Endodermal cell (in vitro differentiated cells): Measurements from ENCODE around the gene FLYWCH2. TPM values are rescaled to one million over a fixed set of nuclear protein-coding genes. Genes with fewer than 3 reads are reported as not detected.
"Not testable (repeated sequence)": the region's sequence is repeated elsewhere in the genome, so short reads cannot be mapped to it uniquely, and the experiment has no call there.

Experiments used
- DNase-seq: peaks from one replicate; pipeline ENCODE4 v3.0.0-alpha.2; 2017
- H3K27ac ChIP-seq: 2 replicates; pipeline ENCODE4 v1.5.1; 2013; ENCODE audit warnings: mild to moderate bottlenecking, low read depth, low read length, moderate library complexity
- H3K27me3 ChIP-seq: 2 replicates; pipeline ENCODE4 v1.6.1; 2013; ENCODE audit warnings: mild to moderate bottlenecking, low read length, moderate library complexity; ENCODE audit not compliant: insufficient read depth, control insufficient read depth, poor library complexity, severe bottlenecking
- H3K36me3 ChIP-seq: 2 replicates; pipeline ENCODE4 v1.7.0; 2013; ENCODE audit warnings: mild to moderate bottlenecking, low read length, moderate library complexity; ENCODE audit not compliant: control insufficient read depth, insufficient read depth
- H3K4me1 ChIP-seq: one replicate; pipeline ENCODE4 v1.7.0; 2013; ENCODE audit warnings: low read length; ENCODE audit not compliant: control insufficient read depth, insufficient read depth
- H3K4me3 ChIP-seq: 2 replicates; pipeline ENCODE4 v1.5.1; 2013; ENCODE audit warnings: mild to moderate bottlenecking, low read length, moderate library complexity
- H3K9ac ChIP-seq: 2 replicates; pipeline ENCODE4 v1.6.1; 2013; ENCODE audit warnings: mild to moderate bottlenecking, low read length, moderate library complexity; ENCODE audit not compliant: poor library complexity, severe bottlenecking; ENCODE audit errors: extremely low read depth
- H3K9me3 ChIP-seq: 2 replicates; pipeline ENCODE4 v1.6.1; 2013; ENCODE audit warnings: mild to moderate bottlenecking, low read length, moderate library complexity; ENCODE audit not compliant: control insufficient read depth
- H3K27ac Mint-ChIP-seq: 2 replicates; pipeline ENCODE4 v1.8.0; 2020; ENCODE audit warnings: mixed read lengths
- H3K27me3 Mint-ChIP-seq: 2 replicates; pipeline ENCODE4 v1.8.0; 2021; ENCODE audit warnings: mild to moderate bottlenecking, mixed read lengths; ENCODE audit not compliant: insufficient read depth
- H3K36me3 Mint-ChIP-seq: 2 replicates; pipeline ENCODE4 v1.8.0; 2020; ENCODE audit warnings: low read depth, mixed read lengths
- H3K4me1 Mint-ChIP-seq: 2 replicates; pipeline ENCODE4 v1.8.0; 2020; ENCODE audit warnings: mixed read lengths
- H3K4me3 Mint-ChIP-seq: 2 replicates; pipeline ENCODE4 v1.8.0; 2020; ENCODE audit warnings: mild to moderate bottlenecking, moderate library complexity, mixed read lengths
- H3K9me3 Mint-ChIP-seq: 2 replicates; pipeline ENCODE4 v1.8.0; 2020; ENCODE audit warnings: mild to moderate bottlenecking, mixed read lengths
- WGBS, 2 experiments: methylation state at CpG; one replicate each; pipeline versions ENCODE4 v1.1.5 to v1.1.7; 2013; ENCODE audit warnings: missing lambda C conversion rate in 2 of 2, mixed read lengths in 1 of 2; ENCODE audit not compliant: insufficient coverage in 1 of 2, insufficient read length in 1 of 2; 5-methylcytosine and 5-hydroxymethylcytosine counted together
- total RNA-seq, 2 donors: library from RNA; stranded (reverse); fragmentation: NEBNext Ultra II Directional in 1 of 2; extraction: Animal tissue kit (Norgen Biotek cat#: 25700) in 1 of 2; gene quantifications; 2 replicates in 1 of 2; 3 replicates in 1 of 2; pipeline ENCODE4 v1.2.1, GENCODE V29; 2021
- TF ChIP-seq, protein P1 (sequence below): fragments of 200-600 bp; sonication (generic); conservative IDR thresholded peaks from 2 replicates; pipeline ENCODE4 v1.5.0; 2021; ENCODE audit warnings: antibody characterized with exemption, mild to moderate bottlenecking

FLYWCH2 gene
- total RNA-seq, 2 donors from 2014 or later = 30.9 to 35.5 TPM

DNA sequence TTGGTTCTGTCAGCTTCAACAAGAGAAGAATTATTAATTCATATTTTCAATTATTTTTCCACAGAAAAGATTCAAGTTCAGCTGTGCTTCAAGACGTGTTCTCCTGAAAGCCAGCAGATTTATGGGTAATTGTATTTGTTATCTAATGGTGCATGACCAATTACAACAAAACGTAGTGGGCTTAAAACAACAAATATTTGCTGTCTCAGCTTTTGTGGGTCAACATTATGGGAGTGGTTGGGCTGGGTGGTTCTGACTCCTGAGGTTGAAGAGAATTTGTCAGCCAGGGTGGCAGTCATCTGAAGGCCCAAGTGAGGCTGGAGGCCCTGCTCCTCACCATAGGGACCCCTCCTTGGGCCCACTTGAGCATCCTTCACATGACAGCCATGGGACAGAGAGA lies 57.0 kb downstream of the FLYWCH2 start:
- H3K4me3 Mint-ChIP-seq = no peak overlapping the region
- H3K27me3 Mint-ChIP-seq = no peaks in the 10 kb centered on the region
- peaks cover 32% of the 10 kb centered on the region for H3K36me3 ChIP-seq
- H3K27ac ChIP-seq = no peak overlapping the region
- DNase-seq = no peak
- 80 to 100% methylated on average over 1 to 2 of the region's 2 CpGs for WGBS, 2 experiments
- no peaks in the 10 kb centered on the region for H3K4me1 Mint-ChIP-seq
- peaks cover 50% of the 10 kb centered on the region for H3K36me3 Mint-ChIP-seq
- no peaks in the 10 kb centered on the region for H3K4me1 ChIP-seq
- H3K27me3 ChIP-seq = no peaks in the 10 kb centered on the region
- H3K9ac ChIP-seq = no peak overlapping the region
- TF ChIP-seq, protein P1, sequence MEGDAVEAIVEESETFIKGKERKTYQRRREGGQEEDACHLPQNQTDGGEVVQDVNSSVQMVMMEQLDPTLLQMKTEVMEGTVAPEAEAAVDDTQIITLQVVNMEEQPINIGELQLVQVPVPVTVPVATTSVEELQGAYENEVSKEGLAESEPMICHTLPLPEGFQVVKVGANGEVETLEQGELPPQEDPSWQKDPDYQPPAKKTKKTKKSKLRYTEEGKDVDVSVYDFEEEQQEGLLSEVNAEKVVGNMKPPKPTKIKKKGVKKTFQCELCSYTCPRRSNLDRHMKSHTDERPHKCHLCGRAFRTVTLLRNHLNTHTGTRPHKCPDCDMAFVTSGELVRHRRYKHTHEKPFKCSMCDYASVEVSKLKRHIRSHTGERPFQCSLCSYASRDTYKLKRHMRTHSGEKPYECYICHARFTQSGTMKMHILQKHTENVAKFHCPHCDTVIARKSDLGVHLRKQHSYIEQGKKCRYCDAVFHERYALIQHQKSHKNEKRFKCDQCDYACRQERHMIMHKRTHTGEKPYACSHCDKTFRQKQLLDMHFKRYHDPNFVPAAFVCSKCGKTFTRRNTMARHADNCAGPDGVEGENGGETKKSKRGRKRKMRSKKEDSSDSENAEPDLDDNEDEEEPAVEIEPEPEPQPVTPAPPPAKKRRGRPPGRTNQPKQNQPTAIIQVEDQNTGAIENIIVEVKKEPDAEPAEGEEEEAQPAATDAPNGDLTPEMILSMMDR = no peak
- no peaks in the 10 kb centered on the region for H3K9me3 ChIP-seq
- H3K4me3 ChIP-seq = no peak overlapping the region
- H3K9me3 Mint-ChIP-seq = no peaks in the 10 kb centered on the region
- no peak overlapping the region for H3K27ac Mint-ChIP-seq

DNA sequence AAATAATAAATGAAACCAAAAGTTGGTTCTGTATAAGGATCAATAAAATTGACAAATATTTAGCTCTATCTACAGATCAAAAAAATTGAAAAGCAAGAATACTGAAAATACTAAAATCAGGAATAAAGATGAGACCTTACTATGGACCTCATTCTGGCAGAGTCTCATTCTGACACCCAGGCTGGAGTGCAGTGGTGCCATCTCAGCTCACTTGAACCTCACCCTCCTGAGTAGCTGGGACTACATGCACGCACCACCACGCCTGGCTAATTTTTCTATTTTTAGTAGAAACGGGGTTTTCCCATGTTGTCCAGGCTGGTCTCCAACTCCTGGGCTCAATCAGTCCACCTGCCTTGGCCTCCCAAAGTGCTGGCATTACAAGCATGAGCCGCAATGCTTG lies 59.0 kb downstream of the FLYWCH2 start:
- Mint-ChIP-seq H3K4me3 (no peak overlapping the region), H3K36me3 (peaks cover 53% of the 10 kb centered on the region), H3K27ac (no peak overlapping the region), H3K9me3 (peaks cover 7% of the 10 kb centered on the region), H3K27me3 (no peaks in the 10 kb centered on the region), H3K4me1 (no peaks in the 10 kb centered on the region)
- H3K4me1 ChIP-seq = no peaks in the 10 kb centered on the region
- TF ChIP-seq, protein P1 = no peak
- DNase-seq = no peak
- 94 to 96% methylated on average over 4 of the region's 4 CpGs for WGBS, 2 experiments
- H3K9me3 ChIP-seq = no peaks in the 10 kb centered on the region
- no peak overlapping the region for H3K27ac ChIP-seq
- H3K9ac ChIP-seq = no peak overlapping the region
- no peaks in the 10 kb centered on the region for H3K27me3 ChIP-seq
- H3K36me3 ChIP-seq = peaks cover 36% of the 10 kb centered on the region
- no peak overlapping the region for H3K4me3 ChIP-seq

DNA sequence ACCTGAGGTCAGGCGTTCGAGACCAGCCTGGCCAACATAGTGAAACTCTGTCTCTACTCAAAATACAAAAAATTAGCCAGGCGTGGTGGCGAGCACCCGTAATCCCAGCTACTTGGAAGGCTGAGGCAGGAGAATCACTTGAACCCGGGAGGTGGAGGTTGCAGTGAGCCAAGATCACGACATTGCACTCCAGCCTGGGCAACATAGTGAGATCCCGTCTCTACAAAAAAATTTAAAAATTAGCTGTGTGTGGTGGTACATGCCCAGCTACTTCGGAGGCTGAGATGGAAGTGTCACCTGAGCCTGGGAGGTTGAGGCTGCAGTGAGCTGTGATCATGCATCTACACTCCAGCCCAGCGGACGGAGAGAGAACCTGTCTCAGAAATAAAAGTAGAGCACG lies 60.7 kb downstream of the FLYWCH2 start:
- H3K4me1 ChIP-seq, H3K4me1 Mint-ChIP-seq, H3K4me3 Mint-ChIP-seq, H3K27ac ChIP-seq, H3K27ac Mint-ChIP-seq, H3K9me3 ChIP-seq, H3K4me3 ChIP-seq, DNase-seq, H3K9ac ChIP-seq, H3K27me3 Mint-ChIP-seq, H3K27me3 ChIP-seq, H3K9me3 Mint-ChIP-seq: not testable (repeated sequence)
- H3K36me3 ChIP-seq = peaks cover 37% of the 10 kb centered on the region
- WGBS, 2 experiments = 84 to 86% methylated on average over 10 to 12 of the region's 12 CpGs
- H3K36me3 Mint-ChIP-seq = peaks cover 53% of the 10 kb centered on the region

DNA sequence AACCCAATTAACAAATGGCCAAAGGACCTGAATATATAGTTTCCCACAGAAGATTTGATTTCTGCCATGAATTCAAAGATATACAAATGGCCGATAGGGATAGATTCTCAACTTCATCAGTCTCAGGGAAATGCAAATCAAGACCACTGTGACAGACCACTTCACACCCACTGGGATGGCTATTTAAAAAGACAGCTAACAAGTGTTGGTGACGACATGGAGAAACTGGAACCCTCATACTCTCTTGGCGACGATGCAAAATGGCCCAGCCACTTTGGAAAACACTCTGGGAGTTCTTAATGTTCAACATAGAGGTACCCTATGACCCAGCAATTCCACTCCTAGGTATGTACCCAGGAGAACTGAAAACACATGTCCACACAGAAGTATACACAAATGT lies 63.6 kb downstream of the FLYWCH2 start:
- 91 to 92% methylated on average over 4 of the region's 4 CpGs for WGBS, 2 experiments
- TF ChIP-seq, protein P1 = no peak
- no peaks in the 10 kb centered on the region for H3K4me1 ChIP-seq

More for the DNA sequence above, 63.6 kb downstream of the FLYWCH2 start:
- Mint-ChIP-seq H3K27ac (no peak overlapping the region), H3K9me3 (peaks cover 9% of the 10 kb centered on the region), H3K36me3 (peaks cover 32% of the 10 kb centered on the region), H3K4me3 (no peak overlapping the region), H3K27me3 (no peaks in the 10 kb centered on the region), H3K4me1 (no peaks in the 10 kb centered on the region)
- Histone ChIP-seq H3K9ac (no peak overlapping the region), H3K36me3 (peaks cover 8% of the 10 kb centered on the region), H3K4me3 (no peak overlapping the region), H3K27ac (no peak overlapping the region), H3K27me3 (no peaks in the 10 kb centered on the region), H3K9me3 (no peaks in the 10 kb centered on the region)
- no peak for DNase-seq
